ENCODE measurements around the gene KCNJ13.

GRCh38 chr2:232793271-232793670 is 16.9 kb upstream of the KCNJ13 start:
- TF ChIP-seq, protein P1, sequence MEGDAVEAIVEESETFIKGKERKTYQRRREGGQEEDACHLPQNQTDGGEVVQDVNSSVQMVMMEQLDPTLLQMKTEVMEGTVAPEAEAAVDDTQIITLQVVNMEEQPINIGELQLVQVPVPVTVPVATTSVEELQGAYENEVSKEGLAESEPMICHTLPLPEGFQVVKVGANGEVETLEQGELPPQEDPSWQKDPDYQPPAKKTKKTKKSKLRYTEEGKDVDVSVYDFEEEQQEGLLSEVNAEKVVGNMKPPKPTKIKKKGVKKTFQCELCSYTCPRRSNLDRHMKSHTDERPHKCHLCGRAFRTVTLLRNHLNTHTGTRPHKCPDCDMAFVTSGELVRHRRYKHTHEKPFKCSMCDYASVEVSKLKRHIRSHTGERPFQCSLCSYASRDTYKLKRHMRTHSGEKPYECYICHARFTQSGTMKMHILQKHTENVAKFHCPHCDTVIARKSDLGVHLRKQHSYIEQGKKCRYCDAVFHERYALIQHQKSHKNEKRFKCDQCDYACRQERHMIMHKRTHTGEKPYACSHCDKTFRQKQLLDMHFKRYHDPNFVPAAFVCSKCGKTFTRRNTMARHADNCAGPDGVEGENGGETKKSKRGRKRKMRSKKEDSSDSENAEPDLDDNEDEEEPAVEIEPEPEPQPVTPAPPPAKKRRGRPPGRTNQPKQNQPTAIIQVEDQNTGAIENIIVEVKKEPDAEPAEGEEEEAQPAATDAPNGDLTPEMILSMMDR (IDR thresholded peaks at IDR 0.05; ENCODE audit: low read depth, low read length) = no peak
- no peak for TF ChIP-seq EZH2phosphoT487 (IDR thresholded peaks at IDR 0.05; ENCODE audit: low read depth)
